AG20443 (cell line): ENCODE data around the gene RCCD1.

ENCODE experiments used
- DNase-seq: peaks from one replicate; pipeline ENCODE4 v3.0.0; 2012; ENCODE audit warnings: low spot score, mixed read lengths

The RCCD1 gene

DNA sequence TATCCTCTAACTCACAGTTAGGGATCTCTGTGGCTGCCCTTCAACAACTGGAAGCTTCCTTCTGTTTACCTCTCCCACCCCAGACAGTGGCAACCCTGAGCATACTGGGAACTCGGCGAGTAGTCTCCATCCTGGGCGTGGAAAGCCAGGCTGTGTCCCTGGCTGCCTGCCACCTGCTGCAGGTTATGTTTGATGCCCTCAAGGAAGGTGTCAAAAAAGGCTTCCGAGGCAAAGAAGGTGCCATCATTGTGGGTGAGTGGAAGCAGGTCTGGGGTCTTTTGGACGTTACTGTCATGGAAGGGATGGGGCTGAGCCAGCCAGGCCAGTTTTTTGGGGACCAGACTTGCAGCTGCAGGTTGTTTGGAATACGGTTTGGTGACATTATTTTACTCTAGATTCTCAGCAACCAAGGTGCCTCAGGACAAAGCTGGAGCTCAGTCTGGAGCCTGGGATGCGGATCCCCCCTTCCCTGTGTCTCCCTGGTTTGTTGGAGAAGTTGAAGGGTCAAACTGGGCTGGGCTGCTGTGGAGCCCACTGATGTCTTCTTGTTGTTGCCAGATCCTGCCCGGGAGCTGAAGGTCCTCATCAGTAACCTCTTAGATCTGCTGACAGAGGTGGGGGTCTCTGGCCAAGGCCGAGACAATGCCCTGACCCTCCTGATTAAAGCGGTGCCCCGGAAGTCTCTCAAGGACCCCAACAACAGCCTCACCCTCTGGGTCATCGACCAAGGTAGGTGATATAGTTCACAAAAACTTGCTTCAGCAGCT lies 12.1 kb upstream of the RCCD1 start:
- no peak for DNase-seq

DNA sequence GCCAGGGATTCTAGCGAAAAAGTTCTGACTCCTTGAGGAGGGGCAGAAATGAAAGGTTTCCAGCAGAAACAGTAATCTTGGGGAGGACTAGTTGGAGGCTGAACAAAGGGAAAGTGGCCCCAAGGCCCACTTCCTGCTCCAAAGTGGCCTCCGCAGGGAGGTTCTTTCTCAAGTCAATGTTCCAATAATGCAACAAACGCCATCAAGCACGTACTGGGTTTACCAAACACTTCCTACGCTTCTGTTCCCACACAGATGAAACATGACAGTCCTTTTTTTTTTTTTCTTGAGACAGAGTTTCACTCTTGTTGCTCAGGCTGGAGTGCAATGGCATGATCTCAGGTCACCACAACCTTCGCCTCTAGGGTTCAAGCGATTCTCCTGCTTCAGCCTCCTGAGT lies 9.6 kb upstream of the RCCD1 start:
- no peak for DNase-seq

- no peak for DNase-seq
These were observed 8.1 kb upstream of the RCCD1 start for GRCh38 chr15:90946538-90946937.

- no peak for DNase-seq
These were observed 7.6 kb upstream of the RCCD1 start for GRCh38 chr15:90946941-90947576.

GRCh38 chr15:90947577-90948357 lies 6.9 kb upstream of the RCCD1 start:
- no peak for DNase-seq

DNA sequence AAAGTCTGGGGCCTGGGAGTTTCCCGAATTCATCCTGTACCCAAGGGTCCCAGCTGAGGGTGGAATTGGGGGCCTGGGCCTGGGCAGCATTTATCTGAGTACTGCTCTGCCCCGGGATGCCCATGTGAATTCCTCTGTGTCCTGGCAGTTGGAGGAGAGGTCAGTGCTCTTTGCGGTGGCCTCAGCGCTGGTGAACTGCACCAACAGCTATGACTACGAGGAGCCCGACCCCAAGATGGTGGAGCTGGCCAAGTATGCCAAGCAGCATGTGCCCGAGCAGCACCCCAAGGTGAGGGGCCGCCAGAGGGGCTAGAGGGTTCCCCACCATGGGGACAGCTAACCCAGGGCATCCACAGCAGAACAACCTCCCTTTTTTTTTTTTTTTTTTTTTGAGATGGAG lies 6.2 kb upstream of the RCCD1 start:
- DNase-seq: no peak

GRCh38 chr15:90949979-90950675 lies 4.6 kb upstream of the RCCD1 start:
- DNase-seq: no peak

GRCh38 chr15:90950676-90951075 lies 4.0 kb upstream of the RCCD1 start:
- no peak for DNase-seq

- DNase-seq: no peak
These were observed 1.6 kb upstream of the RCCD1 start for GRCh38 chr15:90952901-90953677.

GRCh38 chr15:90953947-90954711 lies 555 bp upstream of the RCCD1 start:
- DNase-seq: no peak

- DNase-seq: no peak
These were observed 1.1 kb downstream of the RCCD1 start for GRCh38 chr15:90955624-90956273.

DNA sequence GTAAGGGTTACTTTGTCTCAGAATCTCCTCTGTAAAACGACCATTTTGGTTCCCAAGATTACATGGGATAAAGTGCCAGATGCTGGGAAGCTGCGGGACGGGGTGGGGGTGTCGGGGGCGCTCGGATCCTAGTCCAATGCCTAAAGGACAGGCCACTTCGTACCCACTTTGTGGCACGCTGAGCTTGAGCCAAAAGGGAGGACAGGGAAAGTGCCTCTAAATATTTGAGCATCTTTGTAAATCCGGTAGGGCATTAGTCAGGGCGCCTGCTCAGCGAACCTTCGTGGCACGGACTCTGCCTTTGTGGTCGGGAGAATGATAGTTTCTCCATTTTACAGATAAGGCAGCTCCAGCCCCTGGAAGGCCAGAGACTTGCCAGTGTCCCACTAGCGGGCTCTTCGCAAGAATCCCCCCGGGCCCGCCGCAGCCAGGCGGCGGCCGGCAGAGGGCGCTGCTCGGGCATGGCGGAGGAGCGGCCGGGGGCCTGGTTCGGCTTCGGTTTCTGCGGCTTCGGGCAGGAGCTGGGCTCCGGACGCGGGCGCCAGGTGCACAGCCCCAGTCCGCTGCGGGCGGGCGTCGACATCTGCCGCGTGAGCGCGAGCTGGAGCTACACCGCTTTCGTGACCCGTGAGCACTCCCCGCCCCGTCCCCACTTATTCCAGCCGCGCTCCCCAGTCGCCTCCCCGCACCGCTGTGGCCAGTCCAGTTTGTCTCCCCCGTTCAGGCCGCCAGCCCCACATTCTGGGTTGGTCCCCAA lies 1.8 kb downstream of the RCCD1 start:
- DNase-seq: peak; percentile 93

DNA sequence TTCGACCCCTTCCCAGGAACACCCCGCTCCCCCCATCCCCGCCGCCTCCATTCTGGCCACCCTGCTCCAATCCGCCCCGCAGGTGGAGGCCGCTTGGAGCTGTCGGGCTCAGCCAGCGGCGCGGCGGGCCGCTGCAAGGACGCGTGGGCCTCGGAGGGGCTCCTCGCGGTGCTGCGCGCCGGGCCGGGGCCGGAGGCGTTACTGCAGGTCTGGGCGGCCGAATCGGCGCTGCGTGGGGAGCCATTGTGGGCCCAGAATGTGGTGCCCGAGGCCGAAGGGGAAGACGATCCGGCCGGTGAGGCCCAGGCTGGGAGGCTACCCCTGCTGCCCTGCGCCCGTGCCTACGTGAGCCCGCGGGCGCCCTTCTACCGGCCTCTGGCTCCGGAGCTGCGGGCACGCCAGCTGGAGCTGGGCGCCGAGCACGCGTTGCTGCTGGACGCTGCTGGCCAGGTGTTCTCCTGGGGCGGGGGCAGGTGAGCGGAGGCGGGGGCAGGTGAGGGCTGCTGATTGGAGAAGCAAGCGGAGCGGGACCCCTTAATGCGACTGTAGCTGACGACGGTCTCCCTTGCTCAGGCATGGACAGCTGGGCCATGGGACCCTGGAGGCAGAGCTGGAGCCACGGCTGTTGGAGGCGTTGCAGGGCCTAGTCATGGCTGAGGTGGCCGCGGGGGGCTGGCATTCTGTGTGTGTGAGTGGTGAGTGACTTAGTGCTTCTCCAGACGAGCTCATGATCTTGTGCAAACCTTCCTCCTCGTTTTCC lies 2.5 kb downstream of the RCCD1 start:
- DNase-seq: peak; percentile 56

- DNase-seq: no peak
These were observed 3.1 kb downstream of the RCCD1 start for GRCh38 chr15:90957791-90958190.

- no peak for DNase-seq
These were observed 4.4 kb downstream of the RCCD1 start for GRCh38 chr15:90959028-90959595.

GRCh38 chr15:90959894-90960293 lies 5.2 kb downstream of the RCCD1 start:
- peak; percentile 63 for DNase-seq

- DNase-seq: no peak
These were observed 5.8 kb downstream of the RCCD1 start for GRCh38 chr15:90960298-90961091.

GRCh38 chr15:90962021-90962420 lies 7.3 kb downstream of the RCCD1 start:
- no peak for DNase-seq
